ENCODE measurements around the gene PMAIP1.

DNA sequence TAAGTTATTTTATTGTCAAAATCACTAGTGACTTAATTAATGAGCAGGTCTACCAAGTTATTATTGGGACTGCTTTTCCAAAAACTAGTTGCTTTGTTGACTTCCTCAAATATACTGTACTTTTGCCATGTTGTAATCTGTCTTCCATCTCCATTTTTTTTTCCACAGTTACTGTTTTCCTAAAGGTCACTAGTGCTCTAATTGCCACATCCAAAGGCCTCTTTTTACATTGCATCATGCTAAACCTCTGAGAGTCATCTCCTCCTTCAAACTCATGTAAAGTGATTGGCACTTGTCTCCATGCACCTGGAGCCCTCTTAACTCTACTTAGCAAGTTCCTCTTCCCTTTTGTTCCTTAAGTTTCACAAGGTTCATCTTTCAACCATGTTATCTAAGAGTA, 11.8 kb downstream of the PMAIP1 start:
- TF ChIP-seq, protein P1, sequence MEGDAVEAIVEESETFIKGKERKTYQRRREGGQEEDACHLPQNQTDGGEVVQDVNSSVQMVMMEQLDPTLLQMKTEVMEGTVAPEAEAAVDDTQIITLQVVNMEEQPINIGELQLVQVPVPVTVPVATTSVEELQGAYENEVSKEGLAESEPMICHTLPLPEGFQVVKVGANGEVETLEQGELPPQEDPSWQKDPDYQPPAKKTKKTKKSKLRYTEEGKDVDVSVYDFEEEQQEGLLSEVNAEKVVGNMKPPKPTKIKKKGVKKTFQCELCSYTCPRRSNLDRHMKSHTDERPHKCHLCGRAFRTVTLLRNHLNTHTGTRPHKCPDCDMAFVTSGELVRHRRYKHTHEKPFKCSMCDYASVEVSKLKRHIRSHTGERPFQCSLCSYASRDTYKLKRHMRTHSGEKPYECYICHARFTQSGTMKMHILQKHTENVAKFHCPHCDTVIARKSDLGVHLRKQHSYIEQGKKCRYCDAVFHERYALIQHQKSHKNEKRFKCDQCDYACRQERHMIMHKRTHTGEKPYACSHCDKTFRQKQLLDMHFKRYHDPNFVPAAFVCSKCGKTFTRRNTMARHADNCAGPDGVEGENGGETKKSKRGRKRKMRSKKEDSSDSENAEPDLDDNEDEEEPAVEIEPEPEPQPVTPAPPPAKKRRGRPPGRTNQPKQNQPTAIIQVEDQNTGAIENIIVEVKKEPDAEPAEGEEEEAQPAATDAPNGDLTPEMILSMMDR (IDR thresholded peaks at IDR 0.05; ENCODE audit: low read depth, low read length, missing input control): no peak
- TF ChIP-seq TAF1 (conservative IDR thresholded peaks at IDR 0.05) (no peak), FOXA1 (IDR thresholded peaks at IDR 0.05) (no peak), RAD21 (IDR thresholded peaks at IDR 0.05) (no peak), JUND (IDR thresholded peaks at IDR 0.05) (no peak), YY1 (IDR thresholded peaks at IDR 0.05) (no peak), SP1 (IDR thresholded peaks at IDR 0.05) (no peak), GABPA (IDR thresholded peaks at IDR 0.05 in 1 of 2, conservative IDR thresholded peaks at IDR 0.05 in 1 of 2) (no peak), RXRA (IDR thresholded peaks at IDR 0.05) (no peak), HNF4G (IDR thresholded peaks at IDR 0.05) (no peak)
- TF ChIP-seq, protein P2, sequence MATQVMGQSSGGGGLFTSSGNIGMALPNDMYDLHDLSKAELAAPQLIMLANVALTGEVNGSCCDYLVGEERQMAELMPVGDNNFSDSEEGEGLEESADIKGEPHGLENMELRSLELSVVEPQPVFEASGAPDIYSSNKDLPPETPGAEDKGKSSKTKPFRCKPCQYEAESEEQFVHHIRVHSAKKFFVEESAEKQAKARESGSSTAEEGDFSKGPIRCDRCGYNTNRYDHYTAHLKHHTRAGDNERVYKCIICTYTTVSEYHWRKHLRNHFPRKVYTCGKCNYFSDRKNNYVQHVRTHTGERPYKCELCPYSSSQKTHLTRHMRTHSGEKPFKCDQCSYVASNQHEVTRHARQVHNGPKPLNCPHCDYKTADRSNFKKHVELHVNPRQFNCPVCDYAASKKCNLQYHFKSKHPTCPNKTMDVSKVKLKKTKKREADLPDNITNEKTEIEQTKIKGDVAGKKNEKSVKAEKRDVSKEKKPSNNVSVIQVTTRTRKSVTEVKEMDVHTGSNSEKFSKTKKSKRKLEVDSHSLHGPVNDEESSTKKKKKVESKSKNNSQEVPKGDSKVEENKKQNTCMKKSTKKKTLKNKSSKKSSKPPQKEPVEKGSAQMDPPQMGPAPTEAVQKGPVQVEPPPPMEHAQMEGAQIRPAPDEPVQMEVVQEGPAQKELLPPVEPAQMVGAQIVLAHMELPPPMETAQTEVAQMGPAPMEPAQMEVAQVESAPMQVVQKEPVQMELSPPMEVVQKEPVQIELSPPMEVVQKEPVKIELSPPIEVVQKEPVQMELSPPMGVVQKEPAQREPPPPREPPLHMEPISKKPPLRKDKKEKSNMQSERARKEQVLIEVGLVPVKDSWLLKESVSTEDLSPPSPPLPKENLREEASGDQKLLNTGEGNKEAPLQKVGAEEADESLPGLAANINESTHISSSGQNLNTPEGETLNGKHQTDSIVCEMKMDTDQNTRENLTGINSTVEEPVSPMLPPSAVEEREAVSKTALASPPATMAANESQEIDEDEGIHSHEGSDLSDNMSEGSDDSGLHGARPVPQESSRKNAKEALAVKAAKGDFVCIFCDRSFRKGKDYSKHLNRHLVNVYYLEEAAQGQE (IDR thresholded peaks at IDR 0.05): no peak
- TF ChIP-seq, protein P3, sequence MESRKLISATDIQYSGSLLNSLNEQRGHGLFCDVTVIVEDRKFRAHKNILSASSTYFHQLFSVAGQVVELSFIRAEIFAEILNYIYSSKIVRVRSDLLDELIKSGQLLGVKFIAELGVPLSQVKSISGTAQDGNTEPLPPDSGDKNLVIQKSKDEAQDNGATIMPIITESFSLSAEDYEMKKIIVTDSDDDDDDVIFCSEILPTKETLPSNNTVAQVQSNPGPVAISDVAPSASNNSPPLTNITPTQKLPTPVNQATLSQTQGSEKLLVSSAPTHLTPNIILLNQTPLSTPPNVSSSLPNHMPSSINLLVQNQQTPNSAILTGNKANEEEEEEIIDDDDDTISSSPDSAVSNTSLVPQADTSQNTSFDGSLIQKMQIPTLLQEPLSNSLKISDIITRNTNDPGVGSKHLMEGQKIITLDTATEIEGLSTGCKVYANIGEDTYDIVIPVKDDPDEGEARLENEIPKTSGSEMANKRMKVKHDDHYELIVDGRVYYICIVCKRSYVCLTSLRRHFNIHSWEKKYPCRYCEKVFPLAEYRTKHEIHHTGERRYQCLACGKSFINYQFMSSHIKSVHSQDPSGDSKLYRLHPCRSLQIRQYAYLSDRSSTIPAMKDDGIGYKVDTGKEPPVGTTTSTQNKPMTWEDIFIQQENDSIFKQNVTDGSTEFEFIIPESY (IDR thresholded peaks at IDR 0.05): no peak
- TF ChIP-seq, protein P4, sequence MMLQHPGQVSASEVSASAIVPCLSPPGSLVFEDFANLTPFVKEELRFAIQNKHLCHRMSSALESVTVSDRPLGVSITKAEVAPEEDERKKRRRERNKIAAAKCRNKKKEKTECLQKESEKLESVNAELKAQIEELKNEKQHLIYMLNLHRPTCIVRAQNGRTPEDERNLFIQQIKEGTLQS (IDR thresholded peaks at IDR 0.05): no peak

Data from liver (tissue), 3 donors.